Fibroblast of peridontal ligament (primary cell): ENCODE data around the gene RRP1.

Experiments
- DNase-seq: peaks from one replicate; pipeline ENCODE4 v3.0.0-alpha.2; 2010; ENCODE audit errors: extremely low read depth

Gene RRP1

GRCh38 chr21:43789276-43790009 is at the start of gene RRP1:
RRP1 (plus strand) TSS chr21:43789577; CDS start chr21:43789630, 53 bp downstream.
- DNase-seq = peak; percentile 77

GRCh38 chr21:43739621-43740435 is 49.5 kb upstream of the RRP1 start:
- DNase-seq = no peak

GRCh38 chr21:43740497-43741156 is 48.8 kb upstream of the RRP1 start:
- DNase-seq = no peak

- DNase-seq = no peak
Observed at GRCh38 chr21:43741423-43742096, 47.8 kb upstream of the RRP1 start.

- DNase-seq = no peak
Observed at GRCh38 chr21:43743947-43744346, 45.4 kb upstream of the RRP1 start.

GRCh38 chr21:43744725-43745124 is 44.7 kb upstream of the RRP1 start:
- DNase-seq = no peak

GRCh38 chr21:43745772-43746517 is 43.4 kb upstream of the RRP1 start:
- DNase-seq = no peak

GRCh38 chr21:43748622-43749021 is 40.8 kb upstream of the RRP1 start:
- no peak for DNase-seq

- no peak for DNase-seq
Observed at GRCh38 chr21:43749651-43750262, 39.6 kb upstream of the RRP1 start.

- DNase-seq = no peak
Observed at GRCh38 chr21:43750339-43751033, 38.9 kb upstream of the RRP1 start.

- no peak for DNase-seq
Observed at GRCh38 chr21:43751955-43752591, 37.3 kb upstream of the RRP1 start.

GRCh38 chr21:43752758-43753438 is 36.5 kb upstream of the RRP1 start:
- DNase-seq = no peak

- DNase-seq = no peak
Observed at GRCh38 chr21:43753439-43753799, 36.0 kb upstream of the RRP1 start.

GRCh38 chr21:43754948-43755781 is 34.2 kb upstream of the RRP1 start:
- no peak for DNase-seq

- no peak for DNase-seq
Observed at GRCh38 chr21:43755820-43756594, 33.4 kb upstream of the RRP1 start.

- DNase-seq = no peak
Observed at GRCh38 chr21:43757601-43758000, 31.8 kb upstream of the RRP1 start.

GRCh38 chr21:43758111-43758641 is 31.2 kb upstream of the RRP1 start:
- DNase-seq = peak; percentile 80
